K562 (cell line): ENCODE data around the gene PGM5.

ENCODE experiments used
- CC2D1A ChIP-seq: fragments of 450-650 bp; IDR thresholded peaks from 2 replicates; pipeline ENCODE4 v1.6.1; 2017; ENCODE audit warnings: mild to moderate bottlenecking
- CREB1 ChIP-seq, 2 experiments: sonication (generic) in 1 of 2; formaldehyde crosslinking in 1 of 2; IDR thresholded peaks; 2 replicates each; pipeline versions ENCODE4 v1.6.1 to v1.8.0; 2012 to 2022; ENCODE audit warnings: inconsistent platforms in 1 of 2, mild to moderate bottlenecking in 1 of 2, missing genetic modification reagents in 1 of 2, moderate library complexity in 1 of 2
- FOXP1 ChIP-seq: sonication (generic); formaldehyde crosslinking; IDR thresholded peaks from 2 replicates; pipeline ENCODE4 v1.8.0; 2022; ENCODE audit warnings: mild to moderate bottlenecking, missing genetic modification reagents
- JUN ChIP-seq, 2 experiments: sonication (generic) in 1 of 2; formaldehyde crosslinking in 1 of 2; IDR thresholded peaks; 2 replicates each; pipeline versions ENCODE4 v1.6.1 to v1.8.0; 2012 to 2022; ENCODE audit warnings: borderline replicate concordance in 2 of 2, mild to moderate bottlenecking in 2 of 2, improper control_type of control experiment in 1 of 2, low read depth in 1 of 2, low read length in 1 of 2, missing genetic modification reagents in 1 of 2
- POLR2A ChIP-seq: fragments of 450-650 bp; conservative IDR thresholded peaks from 2 replicates; pipeline ENCODE4 v1.6.1; 2016
- POLR2AphosphoS5 ChIP-seq: IDR thresholded peaks from 2 replicates; pipeline ENCODE4 v1.6.1; 2011; ENCODE audit warnings: mild to moderate bottlenecking, low read depth, low read length, moderate library complexity; ENCODE audit not compliant: control insufficient read depth, insufficient read depth
- SMARCA5 ChIP-seq: fragments of 450-650 bp; IDR thresholded peaks from 2 replicates; pipeline ENCODE4 v1.6.1; 2016
- ZNF785 ChIP-seq: fragments of 250-450 bp; sonication (Bioruptor Pico); IDR thresholded peaks from 2 replicates; pipeline ENCODE4 v1.4.0; 2020; ENCODE audit warnings: mild to moderate bottlenecking
- TF ChIP-seq, protein P1 (sequence below), 3 experiments: IDR thresholded peaks in 2 of 3; conservative IDR thresholded peaks in 1 of 3; 2 replicates each; pipeline ENCODE4 v1.5.1; 2011 to 2012; ENCODE audit warnings: low read length in 3 of 3, mild to moderate bottlenecking in 3 of 3, control low read depth in 2 of 3, improper control_type of control experiment in 1 of 3, inconsistent platforms in 1 of 3, low read depth in 1 of 3, mixed read lengths in 1 of 3, moderate library complexity in 1 of 3; ENCODE audit not compliant: insufficient read depth in 2 of 3

DNA sequence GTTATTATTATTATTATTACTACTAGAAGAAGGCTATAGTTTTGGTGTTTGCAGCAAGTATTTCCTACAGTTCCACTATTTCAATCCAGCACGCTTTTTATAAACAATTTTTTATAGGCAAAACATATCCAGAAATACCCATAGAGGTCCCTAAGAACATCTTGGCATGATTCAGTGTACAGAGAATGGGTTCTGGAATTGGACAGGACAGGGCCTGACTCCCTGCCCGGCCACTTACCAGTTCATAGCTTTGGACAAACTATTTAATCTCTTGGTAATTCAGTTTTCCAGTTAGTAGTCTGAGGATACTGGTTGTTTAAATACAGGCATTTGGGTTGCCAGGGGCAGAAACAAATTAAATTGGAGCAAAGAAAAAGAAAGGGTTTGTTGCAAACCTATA is 91.2 kb downstream of the PGM5 start:
- TF ChIP-seq, protein P1, sequence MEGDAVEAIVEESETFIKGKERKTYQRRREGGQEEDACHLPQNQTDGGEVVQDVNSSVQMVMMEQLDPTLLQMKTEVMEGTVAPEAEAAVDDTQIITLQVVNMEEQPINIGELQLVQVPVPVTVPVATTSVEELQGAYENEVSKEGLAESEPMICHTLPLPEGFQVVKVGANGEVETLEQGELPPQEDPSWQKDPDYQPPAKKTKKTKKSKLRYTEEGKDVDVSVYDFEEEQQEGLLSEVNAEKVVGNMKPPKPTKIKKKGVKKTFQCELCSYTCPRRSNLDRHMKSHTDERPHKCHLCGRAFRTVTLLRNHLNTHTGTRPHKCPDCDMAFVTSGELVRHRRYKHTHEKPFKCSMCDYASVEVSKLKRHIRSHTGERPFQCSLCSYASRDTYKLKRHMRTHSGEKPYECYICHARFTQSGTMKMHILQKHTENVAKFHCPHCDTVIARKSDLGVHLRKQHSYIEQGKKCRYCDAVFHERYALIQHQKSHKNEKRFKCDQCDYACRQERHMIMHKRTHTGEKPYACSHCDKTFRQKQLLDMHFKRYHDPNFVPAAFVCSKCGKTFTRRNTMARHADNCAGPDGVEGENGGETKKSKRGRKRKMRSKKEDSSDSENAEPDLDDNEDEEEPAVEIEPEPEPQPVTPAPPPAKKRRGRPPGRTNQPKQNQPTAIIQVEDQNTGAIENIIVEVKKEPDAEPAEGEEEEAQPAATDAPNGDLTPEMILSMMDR (IDR thresholded peaks at IDR 0.05 in 2 of 3, conservative IDR thresholded peaks at IDR 0.05 in 1 of 3; ENCODE audit: insufficient read depth in 2 of 3, low read depth in 1 of 3, low read length in 3 of 3): no peak
- TF ChIP-seq JUN (IDR thresholded peaks at IDR 0.05; ENCODE audit: borderline replicate concordance, low read depth, low read length) (no peak), JUN (CRISPR knock-in tag; IDR thresholded peaks at IDR 0.05; ENCODE audit: borderline replicate concordance) (no peak), POLR2AphosphoS5 (no peak), SMARCA5 (no peak), CC2D1A (no peak), CREB1 (IDR thresholded peaks at IDR 0.05) (no peak), CREB1 (CRISPR knock-in tag; IDR thresholded peaks at IDR 0.05) (no peak), POLR2A (no peak), FOXP1 (CRISPR knock-in tag) (no peak), ZNF785 (CRISPR knock-in tag) (no peak)
